IMR-90 (cell line): Measurements from ENCODE around the gene RBM28. TPM values are rescaled to one million over a fixed set of nuclear protein-coding genes. Genes with fewer than 3 reads are reported as not detected.

Source experiments
- ATAC-seq: fragments of 200-7000 bp; cut with Tn5 transposase; 2 replicates; pipeline ENCODE4 v1.9.1; 2020; ENCODE audit warnings: low read depth, mild to moderate bottlenecking, moderate library complexity
- BruUV-seq: library from RNA; stranded (reverse); fragments of 400-500 nt; replicated peaks from 2 replicates; lab custom pipeline; 2021; lab: Mats Ljungman, UMichigan
- CTCF ChIA-PET: fragments of 300-600 bp; formaldehyde crosslinking; extraction: SDS; loops from one replicate; lab custom pipeline; 2021; ENCODE audit warnings: antibody characterized with exemption; lab: Yijun Ruan, JAX
- POLR2A ChIA-PET: fragments of 300-600 bp; sonication (Branson Sonifier 250); formaldehyde crosslinking; loops from one replicate; lab custom pipeline; 2022; ENCODE audit warnings: antibody characterized with exemption; ENCODE audit not compliant: unreplicated experiment; lab: Charles Lee
- DNase-seq: peaks from one replicate; pipeline ENCODE4 v3.0.0; 2013
- H2AFZ ChIP-seq: replicated peaks from 2 replicates; pipeline ENCODE3; 2013; ENCODE audit warnings: low read length, mild to moderate bottlenecking; ENCODE audit not compliant: poor library complexity
- H2AK5ac ChIP-seq: 2 replicates; pipeline ENCODE4 v1.6.1; 2013; ENCODE audit warnings: low read depth, low read length, inconsistent platforms
- H2AK9ac ChIP-seq: replicated peaks from 2 replicates; pipeline ENCODE3; 2013; ENCODE audit warnings: mild to moderate bottlenecking, low read depth, low read length, moderate library complexity; ENCODE audit not compliant: poor library complexity
- H2BK120ac ChIP-seq: 2 replicates; pipeline ENCODE4 v1.6.1; 2013; ENCODE audit warnings: low read depth, low read length, inconsistent platforms
- H2BK15ac ChIP-seq: 3 replicates; pipeline ENCODE4 v1.6.1; 2013; ENCODE audit warnings: low read depth, low read length, inconsistent platforms
- H2BK20ac ChIP-seq: 2 replicates; pipeline ENCODE4 v1.6.1; 2013; ENCODE audit warnings: low read depth, mild to moderate bottlenecking, inconsistent platforms, low read length, moderate library complexity
- H2BK5ac ChIP-seq: 2 replicates; pipeline ENCODE4 v1.6.1; 2013; ENCODE audit warnings: mild to moderate bottlenecking, low read depth, low read length, inconsistent platforms; ENCODE audit not compliant: poor library complexity, severe bottlenecking
- H3K14ac ChIP-seq: replicated peaks from 2 replicates; pipeline ENCODE4 v1.6.1; 2013; ENCODE audit warnings: low read depth, low read length, inconsistent platforms
- H3K18ac ChIP-seq: 2 replicates; pipeline ENCODE4 v1.6.1; 2013; ENCODE audit warnings: low read depth, low read length, control low read depth
- H3K23ac ChIP-seq: 2 replicates; pipeline ENCODE4 v1.6.1; 2013; ENCODE audit warnings: low read depth, low read length, inconsistent platforms
- H3K27ac ChIP-seq: 2 replicates; pipeline ENCODE4 v1.5.1; 2013; ENCODE audit warnings: mild to moderate bottlenecking, control low read depth, low read length; ENCODE audit not compliant: insufficient read depth
- H3K27me3 ChIP-seq: 2 replicates; pipeline ENCODE4 v1.6.1; 2013; ENCODE audit warnings: low read length; ENCODE audit not compliant: control insufficient read depth, insufficient read depth
- H3K36me3 ChIP-seq: 2 replicates; pipeline ENCODE4 v1.6.1; 2013; ENCODE audit warnings: low read length, mixed read lengths; ENCODE audit not compliant: control insufficient read depth, insufficient read depth
- H3K4ac ChIP-seq: 2 replicates; pipeline ENCODE4 v1.6.1; 2013; ENCODE audit warnings: low read depth, low read length, inconsistent platforms
- H3K4me1 ChIP-seq: 2 replicates; pipeline ENCODE4 v1.6.1; 2013; ENCODE audit warnings: low read length, mixed read lengths; ENCODE audit not compliant: control insufficient read depth, insufficient read depth
- H3K4me2 ChIP-seq: 2 replicates; pipeline ENCODE4 v1.6.1; 2013; ENCODE audit warnings: low read depth, mild to moderate bottlenecking, control low read depth, low read length, moderate library complexity
- H3K4me3 ChIP-seq: 2 replicates; pipeline ENCODE4 v1.5.1; 2013; ENCODE audit warnings: low read depth, mild to moderate bottlenecking, control low read depth, low read length, moderate library complexity; ENCODE audit not compliant: insufficient read depth
- H3K56ac ChIP-seq: 2 replicates; pipeline ENCODE4 v1.6.1; 2013; ENCODE audit warnings: low read length, inconsistent platforms; ENCODE audit not compliant: insufficient read depth; ENCODE audit errors: extremely low read depth
- H3K79me1 ChIP-seq, 2 experiments: 2 replicates each; pipeline ENCODE4 v1.6.1; 2013; ENCODE audit warnings: low read length in 2 of 2, inconsistent platforms in 1 of 2, low read depth in 1 of 2
- H3K9ac ChIP-seq: 2 replicates; pipeline ENCODE4 v1.6.1; 2013; ENCODE audit warnings: low read depth, low read length, control low read depth
- H3K9me1 ChIP-seq: 2 replicates; pipeline ENCODE4 v1.6.1; 2013; ENCODE audit warnings: low read length, inconsistent platforms; ENCODE audit not compliant: insufficient read depth
- H3K9me3 ChIP-seq: 2 replicates; pipeline ENCODE4 v1.6.1; 2013; ENCODE audit warnings: low read length; ENCODE audit not compliant: control insufficient read depth, insufficient read depth
- H4K20me1 ChIP-seq: 2 replicates; pipeline ENCODE4 v1.6.1; 2013; ENCODE audit warnings: low read length, inconsistent platforms; ENCODE audit not compliant: insufficient read depth
- H4K5ac ChIP-seq: 2 replicates; pipeline ENCODE4 v1.6.1; 2013; ENCODE audit warnings: mild to moderate bottlenecking, low read depth, low read length, control low read depth
- H4K8ac ChIP-seq, 2 experiments: 2 replicates each; pipeline ENCODE4 v1.6.1; 2013; ENCODE audit warnings: low read depth in 2 of 2, low read length in 2 of 2, control low read depth in 1 of 2, inconsistent platforms in 1 of 2
- H4K91ac ChIP-seq: 2 replicates; pipeline ENCODE4 v1.6.1; 2013; ENCODE audit warnings: low read depth, low read length, inconsistent platforms; ENCODE audit not compliant: insufficient read depth
- CEBPB ChIP-seq: IDR thresholded peaks from 2 replicates; pipeline ENCODE4 v1.6.1; 2012; ENCODE audit warnings: low read depth, low read length, improper control_type of control experiment
- CHD1 ChIP-seq: IDR thresholded peaks from 2 replicates; pipeline ENCODE4 v1.6.1; 2012; ENCODE audit warnings: low read depth, low read length, improper control_type of control experiment
- CTCF ChIP-seq: conservative IDR thresholded peaks from 2 replicates; pipeline ENCODE4 v1.5.1; 2012; ENCODE audit warnings: mild to moderate bottlenecking, low read depth, low read length, improper control_type of control experiment
- ELK1 ChIP-seq: fragments of 150-350 bp; IDR thresholded peaks from 2 replicates; pipeline ENCODE4 v1.6.1; 2016; ENCODE audit warnings: low read depth, mild to moderate bottlenecking, low read length, moderate library complexity, borderline replicate concordance
- FOS ChIP-seq: fragments of 150-350 bp; IDR thresholded peaks from 2 replicates; pipeline ENCODE4 v1.6.1; 2016; ENCODE audit warnings: low read depth, low read length
- MAFK ChIP-seq: IDR thresholded peaks from 2 replicates; pipeline ENCODE4 v1.6.1; 2012; ENCODE audit warnings: low read depth, low read length, improper control_type of control experiment
- MAZ ChIP-seq: IDR thresholded peaks from 2 replicates; pipeline ENCODE4 v1.6.1; 2012; ENCODE audit warnings: low read depth, mild to moderate bottlenecking, low read length, improper control_type of control experiment, moderate library complexity, borderline replicate concordance
- MXI1 ChIP-seq: IDR thresholded peaks from 2 replicates; pipeline ENCODE4 v1.6.1; 2012; ENCODE audit warnings: low read depth, mild to moderate bottlenecking, low read length, moderate library complexity, borderline replicate concordance
- NFE2L2 ChIP-seq: fragments of 150-350 bp; IDR thresholded peaks from 2 replicates; pipeline ENCODE4 v1.6.1; 2016; ENCODE audit warnings: low read depth, mild to moderate bottlenecking, low read length
- POLR2A ChIP-seq: IDR thresholded peaks from 2 replicates; pipeline ENCODE4 v1.6.1; 2012; ENCODE audit warnings: mild to moderate bottlenecking, low read depth, low read length
- RAD21 ChIP-seq: IDR thresholded peaks from 2 replicates; pipeline ENCODE4 v1.6.1; 2012; ENCODE audit warnings: low read length, improper control_type of control experiment
- RCOR1 ChIP-seq: IDR thresholded peaks from 2 replicates; pipeline ENCODE4 v1.6.1; 2012; ENCODE audit warnings: mild to moderate bottlenecking, low read length, improper control_type of control experiment; ENCODE audit not compliant: insufficient replicate concordance
- RFX5 ChIP-seq: IDR thresholded peaks from 2 replicates; pipeline ENCODE4 v1.8.0; 2012; ENCODE audit warnings: low read depth, mild to moderate bottlenecking, low read length, moderate library complexity
- SMC3 ChIP-seq: fragments of 150-350 bp; IDR thresholded peaks from 2 replicates; pipeline ENCODE4 v1.6.1; 2016; ENCODE audit warnings: low read depth, mild to moderate bottlenecking, antibody characterized with exemption, low read length, moderate library complexity
- USF2 ChIP-seq: fragments of 150-350 bp; IDR thresholded peaks from 2 replicates; pipeline ENCODE4 v1.6.1; 2017; ENCODE audit warnings: mild to moderate bottlenecking, antibody characterized with exemption, low read length, low read depth
- WGBS, 2 experiments: methylation state at CpG; one replicate each; pipeline versions ENCODE4 v1.1.5 to v1.1.7; 2013; ENCODE audit warnings: missing lambda C conversion rate in 2 of 2; ENCODE audit not compliant: insufficient read length in 1 of 2; ENCODE audit errors: extremely low coverage in 2 of 2; 5-methylcytosine and 5-hydroxymethylcytosine counted together
- dilution Hi-C: fragments of 300-500 bp; cut with HindIII; formaldehyde crosslinking; loops from one replicate; pipeline ENCODE4 v1.14.3; 2018; ENCODE audit warnings: low sequenced_read_pairs; ENCODE audit not compliant: unreplicated experiment
- in situ Hi-C: fragments of 300-500 bp; cut with MboI; formaldehyde crosslinking; loops from 3 replicates; pipeline ENCODE4 v1.14.3; 2019; ENCODE audit warnings: low sequenced_read_pairs, inconsistent platforms, mixed read lengths
- intact Hi-C: fragments of 100-400 bp; cut with micrococcal nuclease; formaldehyde crosslinking; loops from 2 replicates; pipeline ENCODE4 v1.10.0; 2022
- polyA plus RNA-seq, 3 experiments: library from polyadenylated mRNA; depleted of rRNA; stranded (reverse); fragments of >200 nt; gene quantifications; 2 replicates each; pipeline ENCODE4 v1.2.3, GENCODE V29; 2012; ENCODE audit warnings: low replicate concordance in 1 of 3
- total RNA-seq: library from RNA; depleted of rRNA; stranded (reverse); fragments of >200 nt; gene quantifications from 2 replicates; pipeline ENCODE4 v1.2.3, GENCODE V29; 2012

RBM28 gene
- total and polyA plus RNA-seq, 2 of the 4 experiments (the other 2 are of a cell fraction): 12.4 to 20.4 TPM

- 43% methylated on average over 4 of the region's 4 CpGs; no CpG with 5 or more reads in 1 of the 2 experiments for WGBS, 2 experiments
- H4K8ac ChIP-seq: no peak overlapping the region
- POLR2A ChIA-PET: no interaction called here
Measured at GRCh38 chr7:128281605-128282380, 61.9 kb downstream of the RBM28 start.

More at GRCh38 chr7:128281605-128282380, 61.9 kb downstream of the RBM28 start:
- Histone ChIP-seq H3K79me1 (no peaks in the 10 kb centered on the region), H3K4ac (no peak overlapping the region), H2BK5ac (no peak overlapping the region), H2BK120ac (no peak overlapping the region), H3K9me1 (no peaks in the 10 kb centered on the region), H3K23ac (no peak overlapping the region), H2BK20ac (no peak overlapping the region), H2BK15ac (no peak overlapping the region), H3K9ac (no peak overlapping the region), H2AK5ac (no peak overlapping the region), H3K36me3 (no peaks in the 10 kb centered on the region), H2AK9ac (no peak overlapping the region), H3K27ac (no peak overlapping the region), H4K5ac (no peak overlapping the region), H3K56ac (no peak overlapping the region), H4K20me1 (no peaks in the 10 kb centered on the region), H3K4me1 (no peaks in the 10 kb centered on the region), H3K27me3 (no peaks in the 10 kb centered on the region; the same call in 1 of the 2 replicates), H3K4me2 (no peak overlapping the region), H3K9me3 (peaks cover 10% of the 10 kb centered on the region), H2AFZ (no peak overlapping the region), H3K18ac (no peak overlapping the region), H3K4me3 (no peak overlapping the region), H4K91ac (no peak overlapping the region), H3K14ac (no peak overlapping the region)
- no peak for ATAC-seq
- dilution Hi-C loops (no loop called here), in situ Hi-C loops (no loop called here), intact Hi-C loops (no loop called here)
- TF ChIP-seq RCOR1 (no peak), MAFK (no peak), RFX5 (no peak), ELK1 (no peak), FOS (no peak), CTCF (no peak), MXI1 (no peak), POLR2A (no peak), CHD1 (no peak), NFE2L2 (no peak), CEBPB (no peak), MAZ (no peak), USF2 (no peak), RAD21 (no peak), SMC3 (no peak)
- DNase-seq: no peak
- BruUV-seq: no TSS peak
- CTCF ChIA-PET: no interaction called here
